A549 (cell line): Measurements from ENCODE around the gene OXLD1. TPM values are rescaled to one million over a fixed set of nuclear protein-coding genes. Genes with fewer than 3 reads are reported as not detected.
"Not testable (repeated sequence)": the region's sequence is repeated elsewhere in the genome, so short reads cannot be mapped to it uniquely, and the experiment has no call there.

Source experiments
- ATAC-seq, 2 experiments: fragments of 200-7000 bp in 1 of 2; fragments of >200 bp in 1 of 2; cut with Nextera tagmentation in 1 of 2; cut with Tn5 transposase in 1 of 2; 3 replicates each; pipeline versions ENCODE4 v1.8.0 to v1.9.1; 2018 to 2020; ENCODE audit warnings: mild to moderate bottlenecking in 1 of 2, moderate library complexity in 1 of 2
- CTCF ChIA-PET: fragments of 300-600 bp; sonication (Branson Sonifier 250); formaldehyde crosslinking; extraction: SDS; loops from one replicate; lab custom pipeline; 2021; ENCODE audit warnings: antibody characterized with exemption, inconsistent platforms; lab: Yijun Ruan, JAX
- POLR2A ChIA-PET: fragments of 350-600 bp; formaldehyde crosslinking; extraction: SDS; loops from one replicate; lab custom pipeline; 2021; ENCODE audit warnings: antibody characterized with exemption, inconsistent platforms; lab: Yijun Ruan, JAX
- DNase-seq, 2 experiments: peaks; one replicate each; pipeline versions ENCODE4 v3.0.0 to v3.0.0-alpha.2; 2011 to 2016; ENCODE audit warnings: low read depth in 1 of 2, low spot score in 1 of 2
- FAIRE-seq: peaks from 2 replicates; lab custom pipeline; 2011; peaks lifted over from hg19 to GRCh38; lab: Jason Lieb, UNC
- H3K27ac ChIP-seq, 2 experiments: fragments of >200 bp; sonication (Bioruptor Twin); formaldehyde crosslinking; 3 replicates each; pipeline ENCODE4 v1.5.1; 2016 to 2017
- H3K4me1 ChIP-seq: fragments of >200 bp; sonication (Bioruptor Twin); formaldehyde crosslinking; 3 replicates; pipeline ENCODE4 v1.6.1; 2016
- H3K4me2 ChIP-seq: fragments of >200 bp; sonication (Bioruptor Twin); formaldehyde crosslinking; 3 replicates; pipeline ENCODE4 v1.6.1; 2016
- H3K4me3 ChIP-seq: fragments of >200 bp; sonication (Bioruptor Twin); formaldehyde crosslinking; 3 replicates; pipeline ENCODE4 v1.5.1; 2016
- H3K9me3 ChIP-seq: fragments of >200 bp; sonication (Bioruptor Twin); formaldehyde crosslinking; 3 replicates; pipeline ENCODE4 v1.6.1; 2016
- BCL3 ChIP-seq: fragments of >200 bp; sonication (Bioruptor Twin); formaldehyde crosslinking; IDR thresholded peaks from 3 replicates; pipeline ENCODE4 v1.6.1; 2016
- BHLHE40 ChIP-seq: IDR thresholded peaks from 2 replicates; pipeline ENCODE4 v1.6.1; 2012; ENCODE audit warnings: low read depth, low read length, inconsistent platforms
- CEBPB ChIP-seq, 2 experiments: fragments of >200 bp in 1 of 2; sonication (Bioruptor Twin) in 1 of 2; formaldehyde crosslinking in 1 of 2; IDR thresholded peaks; 2 replicates each; pipeline ENCODE4 v1.6.1; 2012 to 2016
- EHMT2 ChIP-seq: fragments of 200-600 bp; sonication (generic); IDR thresholded peaks from 2 replicates; pipeline ENCODE4 v1.6.1; 2016; ENCODE audit warnings: antibody characterized with exemption, low read depth, mild to moderate bottlenecking, moderate library complexity
- EP300 ChIP-seq, 2 experiments: fragments of >200 bp; sonication (Bioruptor Twin); formaldehyde crosslinking; IDR thresholded peaks; 2 replicates in 1 of 2; 3 replicates in 1 of 2; pipeline ENCODE4 v1.6.1; 2016 to 2017
- ESRRA ChIP-seq: fragments of 150-350 bp; IDR thresholded peaks from 2 replicates; pipeline ENCODE4 v1.6.1; 2014; ENCODE audit warnings: mild to moderate bottlenecking, low read length, borderline replicate concordance
- FOSL2 ChIP-seq, 2 experiments: fragments of 450-650 bp in 1 of 2; fragments of >200 bp in 1 of 2; sonication (Bioruptor Twin) in 1 of 2; formaldehyde crosslinking; IDR thresholded peaks; 2 replicates each; pipeline versions ENCODE4 v1.5.0 to v1.6.1; 2016 to 2020; ENCODE audit warnings: mild to moderate bottlenecking in 1 of 2, moderate library complexity in 1 of 2
- FOXS1 ChIP-seq: fragments of 250-450 bp; sonication (Bioruptor Pico); IDR thresholded peaks from 2 replicates; pipeline ENCODE4 v1.5.0; 2020; ENCODE audit warnings: mild to moderate bottlenecking, moderate library complexity
- HEYL ChIP-seq: fragments of 250-450 bp; sonication (Bioruptor Pico); IDR thresholded peaks from 2 replicates; pipeline ENCODE4 v1.8.0; 2021; ENCODE audit warnings: mild to moderate bottlenecking, moderate library complexity
- HOXA7 ChIP-seq: fragments of 250-450 bp; sonication (Bioruptor Pico); IDR thresholded peaks from 2 replicates; pipeline ENCODE4 v1.5.0; 2020; ENCODE audit warnings: mild to moderate bottlenecking, moderate library complexity
- HOXB13 ChIP-seq: fragments of 250-450 bp; sonication (Bioruptor Pico); IDR thresholded peaks from 2 replicates; pipeline ENCODE4 v1.5.0; 2020; ENCODE audit warnings: low read depth, mild to moderate bottlenecking, moderate library complexity
- HOXB5 ChIP-seq: fragments of 250-450 bp; sonication (Bioruptor Pico); IDR thresholded peaks from 2 replicates; pipeline ENCODE4 v1.5.0; 2020; ENCODE audit warnings: mild to moderate bottlenecking, moderate library complexity
- JUNB ChIP-seq: fragments of >200 bp; sonication (Bioruptor Twin); formaldehyde crosslinking; IDR thresholded peaks from 2 replicates; pipeline ENCODE4 v1.6.1; 2016
- KDM5A ChIP-seq: fragments of 200-600 bp; sonication (generic); IDR thresholded peaks from 2 replicates; pipeline ENCODE4 v1.6.1; 2016; ENCODE audit warnings: antibody characterized with exemption, mild to moderate bottlenecking
- MAZ ChIP-seq: fragments of 150-350 bp; IDR thresholded peaks from 2 replicates; pipeline ENCODE4 v1.6.1; 2014; ENCODE audit warnings: antibody characterized with exemption, low read depth, low read length, borderline replicate concordance
- MYC ChIP-seq: IDR thresholded peaks from 2 replicates; pipeline ENCODE4 v1.6.1; 2012; ENCODE audit warnings: mild to moderate bottlenecking, inconsistent platforms, low read length, improper control_type of control experiment, borderline replicate concordance
- NFE2L2 ChIP-seq: fragments of 150-350 bp; conservative IDR thresholded peaks from 2 replicates; pipeline ENCODE4 v1.6.1; 2014; ENCODE audit warnings: low read length
- NPAS2 ChIP-seq: fragments of 250-450 bp; sonication (Bioruptor Pico); IDR thresholded peaks from 2 replicates; pipeline ENCODE4 v1.8.0; 2022; ENCODE audit warnings: mild to moderate bottlenecking, moderate library complexity, borderline replicate concordance
- POLR2AphosphoS2 ChIP-seq: conservative IDR thresholded peaks from 2 replicates; pipeline ENCODE4 v1.6.1; 2012; ENCODE audit warnings: low read length, improper control_type of control experiment, inconsistent platforms
- RAD21 ChIP-seq, 2 experiments: fragments of >200 bp in 1 of 2; sonication (Bioruptor Twin) in 1 of 2; formaldehyde crosslinking in 1 of 2; IDR thresholded peaks in 1 of 2; conservative IDR thresholded peaks in 1 of 2; 2 replicates in 1 of 2; 3 replicates in 1 of 2; pipeline ENCODE4 v1.6.1; 2012 to 2018; ENCODE audit warnings: inconsistent platforms in 1 of 2
- RARB ChIP-seq: fragments of 250-450 bp; sonication (Bioruptor Pico); IDR thresholded peaks from 2 replicates; pipeline ENCODE4 v1.8.0; 2021; ENCODE audit warnings: mild to moderate bottlenecking, moderate library complexity
- RCOR1 ChIP-seq: fragments of 150-350 bp; IDR thresholded peaks from 2 replicates; pipeline ENCODE4 v1.6.1; 2014; ENCODE audit warnings: antibody characterized with exemption, low read length, low read depth
- RNF2 ChIP-seq: fragments of 200-600 bp; sonication (generic); IDR thresholded peaks from 2 replicates; pipeline ENCODE4 v1.6.1; 2016; ENCODE audit warnings: low read depth, mild to moderate bottlenecking, antibody characterized with exemption, moderate library complexity, borderline replicate concordance
- SMC3 ChIP-seq: fragments of >200 bp; sonication (Bioruptor Twin); formaldehyde crosslinking; IDR thresholded peaks from 3 replicates; pipeline ENCODE4 v1.6.1; 2018; ENCODE audit warnings: inconsistent platforms
- TFCP2L1 ChIP-seq: fragments of 250-450 bp; sonication (Bioruptor Pico); IDR thresholded peaks from 2 replicates; pipeline ENCODE4 v1.5.0; 2021; ENCODE audit warnings: mild to moderate bottlenecking
- TP53 ChIP-seq: fragments of 250-450 bp; sonication (Bioruptor Pico); IDR thresholded peaks from 2 replicates; pipeline ENCODE4 v1.5.0; 2021; ENCODE audit warnings: mild to moderate bottlenecking, moderate library complexity
- ZC3H11A ChIP-seq: fragments of 450-650 bp; IDR thresholded peaks from 2 replicates; pipeline ENCODE4 v1.6.1; 2014; ENCODE audit warnings: antibody characterized with exemption, mild to moderate bottlenecking
- ZNF302 ChIP-seq: fragments of 250-450 bp; sonication (Bioruptor Pico); IDR thresholded peaks from 2 replicates; pipeline ENCODE4 v1.9.0; 2021; ENCODE audit warnings: inconsistent platforms, mild to moderate bottlenecking, moderate library complexity
- WGBS: methylation state at CpG from one replicate; pipeline ENCODE4 v1.1.6; 2017; ENCODE audit errors: missing lambda C conversion rate; 5-methylcytosine and 5-hydroxymethylcytosine counted together
- polyA plus RNA-seq, 4 experiments: library from polyadenylated mRNA; depleted of rRNA in 3 of 4; stranded (reverse); fragments of >200 nt; fragmentation: RNase III in 1 of 4; extraction: RNeasy Plus Mini Kit Qiagen cat#74134 plus additional on column Dnase treatment in 1 of 4; gene quantifications; 2 replicates in 3 of 4; 3 replicates in 1 of 4; pipeline ENCODE4 v1.2.3, GENCODE V29; 2011 to 2017
- TF ChIP-seq, protein P1 (sequence below): IDR thresholded peaks from 2 replicates; pipeline ENCODE4 v1.6.1; 2012; ENCODE audit warnings: low read depth, borderline replicate concordance

The OXLD1 gene
- polyA plus RNA-seq, 2 of the 4 experiments (the other 2 are of a cell fraction) = 38.7 to 47.1 TPM

DNA sequence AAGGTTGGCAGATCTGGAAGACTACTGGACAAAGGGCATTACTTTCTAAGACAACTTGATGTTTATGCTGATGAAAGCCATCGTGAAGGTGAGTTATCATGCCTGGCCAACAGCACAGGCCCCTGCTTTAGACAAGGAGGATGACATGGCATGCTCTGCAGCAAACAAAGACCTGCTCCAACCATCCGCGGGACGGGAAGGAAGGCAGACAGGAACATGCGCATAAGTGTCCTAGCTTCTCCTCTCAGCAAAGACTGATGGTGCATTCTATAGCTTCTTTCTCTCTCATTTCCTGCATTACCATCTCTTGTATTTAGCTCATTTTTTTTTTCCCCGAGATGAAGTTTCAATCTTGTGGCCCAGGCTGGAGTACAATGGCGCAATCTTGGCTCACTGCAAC, 34.9 kb downstream of the OXLD1 start (continued):
- TF ChIP-seq MAZ (no peak), BCL3 (no peak), ZC3H11A (no peak), TP53 (CRISPR knock-in tag) (no peak), NPAS2 (CRISPR knock-in tag) (no peak), RCOR1 (no peak), HOXB5 (CRISPR knock-in tag) (no peak), BHLHE40 (no peak)

DNA sequence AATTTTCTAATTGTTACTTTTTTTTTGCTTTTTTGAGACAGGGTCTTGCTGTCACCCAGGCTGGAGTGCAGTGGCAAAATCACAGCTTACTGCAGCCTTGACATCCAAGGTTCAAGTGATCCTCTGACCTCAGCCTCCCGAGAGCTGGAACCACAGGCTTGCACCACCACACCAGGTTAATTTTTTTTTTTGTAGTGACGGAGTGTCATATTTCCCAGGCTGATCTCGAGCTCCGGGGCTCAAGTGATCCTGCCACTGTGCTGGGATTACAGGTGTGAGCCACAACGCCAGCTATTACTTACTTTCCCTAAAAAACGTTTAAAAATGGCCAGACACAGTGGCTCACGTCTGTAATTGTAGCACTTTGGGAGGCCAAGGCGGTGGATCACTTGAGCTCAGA, 36.1 kb downstream of the OXLD1 start:
- no peaks in the 10 kb centered on the region for H3K9me3 ChIP-seq
- H3K27ac ChIP-seq = no peak overlapping the region
- WGBS = 89% methylated on average over 8 of the region's 8 CpGs
- FAIRE-seq (no peak), ATAC-seq (no peak), DNase-seq (no peak)
- ChIA-PET CTCF (interaction anchor here (1.2 to 4.6 kb wide), 5 partner anchors 9 to 111 kb away, joined by 3 to 20 read pairs (median 4); no protein-coding TSS in a partner anchor), POLR2A (no interaction called here)
- H3K4me2 ChIP-seq = no peak overlapping the region
- no peak overlapping the region for H3K4me3 ChIP-seq
- TF ChIP-seq KDM5A = no peak
- no peak for TF ChIP-seq BHLHE40
- TF ChIP-seq, protein P1, sequence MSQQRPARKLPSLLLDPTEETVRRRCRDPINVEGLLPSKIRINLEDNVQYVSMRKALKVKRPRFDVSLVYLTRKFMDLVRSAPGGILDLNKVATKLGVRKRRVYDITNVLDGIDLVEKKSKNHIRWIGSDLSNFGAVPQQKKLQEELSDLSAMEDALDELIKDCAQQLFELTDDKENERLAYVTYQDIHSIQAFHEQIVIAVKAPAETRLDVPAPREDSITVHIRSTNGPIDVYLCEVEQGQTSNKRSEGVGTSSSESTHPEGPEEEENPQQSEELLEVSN = no peak
- no peak for TF ChIP-seq ESRRA
- no peak for TF ChIP-seq ZNF302
- TF ChIP-seq RCOR1 = no peak
- no peak for TF ChIP-seq HEYL (CRISPR knock-in tag)
- TF ChIP-seq RAD21 (conservative IDR thresholded peaks at IDR 0.05 in 1 of 2, IDR thresholded peaks at IDR 0.05 in 1 of 2) = no peak
- TF ChIP-seq SMC3 = no peak
- TF ChIP-seq FOSL2 (IDR thresholded peaks at IDR 0.05) = no peak
- TF ChIP-seq FOSL2 (CRISPR knock-in tag; IDR thresholded peaks at IDR 0.05) = no peak
- TF ChIP-seq HOXB13 (CRISPR knock-in tag) = no peak
- TF ChIP-seq TFCP2L1 (CRISPR knock-in tag) = no peak
- no peak for TF ChIP-seq HOXA7 (CRISPR knock-in tag)
- H3K4me1 ChIP-seq = peaks cover 10% of the 10 kb centered on the region

- ATAC-seq (peak; percentile 52 to 62; a peak in 4 of 6 replicates), DNase-seq (no peak), FAIRE-seq (no peak)
- H3K9me3 ChIP-seq = no peaks in the 10 kb centered on the region
- H3K27ac ChIP-seq = no peak overlapping the region
- WGBS = 91% methylated on average over 11 of the region's 11 CpGs
- no peak overlapping the region for H3K4me3 ChIP-seq
- CTCF ChIA-PET = interaction anchor here (1.0 to 3.6 kb wide), 3 partner anchors 9 to 27 kb away, joined by 3 to 24 read pairs (median 6); no protein-coding TSS in a partner anchor
- POLR2A ChIA-PET = no interaction called here
- no peak for TF ChIP-seq HEYL (CRISPR knock-in tag)
- TF ChIP-seq JUNB = no peak
- no peak for TF ChIP-seq EP300 (IDR thresholded peaks at IDR 0.05)
- TF ChIP-seq FOXS1 = no peak
- TF ChIP-seq ZC3H11A = no peak
- no peak for TF ChIP-seq MYC
- TF ChIP-seq RNF2 = no peak
- no peak for TF ChIP-seq HOXB5 (CRISPR knock-in tag)
- TF ChIP-seq ZNF302 = no peak
- no peak for TF ChIP-seq MAZ
- TF ChIP-seq EHMT2 = no peak
- TF ChIP-seq POLR2AphosphoS2 = no peak
- no peak for TF ChIP-seq RARB (CRISPR knock-in tag)
- TF ChIP-seq CEBPB (IDR thresholded peaks at IDR 0.05) = no peak
- no peak for TF ChIP-seq NFE2L2
- no peak for TF ChIP-seq FOSL2 (IDR thresholded peaks at IDR 0.05)
- TF ChIP-seq FOSL2 (CRISPR knock-in tag; IDR thresholded peaks at IDR 0.05) = no peak
- H3K4me1 ChIP-seq = no peaks in the 10 kb centered on the region
- no peak overlapping the region for H3K4me2 ChIP-seq
These were observed 44.8 kb downstream of the OXLD1 start for GRCh38 chr17:81621494-81622130.

DNA sequence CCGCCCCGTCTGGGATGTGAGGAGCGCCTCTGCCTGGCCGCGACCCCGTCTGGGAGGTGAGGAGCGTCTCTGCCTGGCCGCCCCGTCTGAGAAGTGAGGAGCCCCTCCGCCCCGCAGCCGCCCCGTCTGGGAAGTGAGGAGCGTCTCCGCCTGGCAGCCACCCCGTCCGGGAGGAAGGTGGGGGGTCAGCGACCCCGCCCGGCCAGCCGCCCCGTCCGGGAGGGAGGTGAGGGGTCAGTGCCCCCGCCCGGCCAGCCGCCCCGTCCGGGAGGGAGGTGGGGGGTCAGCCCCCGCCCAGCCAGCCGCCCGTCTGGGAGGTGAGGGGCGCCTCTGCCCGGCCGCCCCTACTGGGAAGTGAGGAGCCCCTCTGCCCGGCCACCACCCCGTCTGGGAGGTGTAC, 48.1 kb downstream of the OXLD1 start:
- H3K4me2 ChIP-seq, FAIRE-seq, H3K4me3 ChIP-seq, ATAC-seq, DNase-seq, H3K27ac ChIP-seq, H3K4me1 ChIP-seq, CTCF ChIA-PET, POLR2A ChIA-PET, H3K9me3 ChIP-seq: not testable (repeated sequence)
- WGBS = 100% methylated on average over 3 of the region's 36 CpGs
